Lower leg skin (tissue), 4 donors: ENCODE data around the gene CCDC136. TPM values are rescaled to one million over a fixed set of nuclear protein-coding genes. Genes with fewer than 3 reads are reported as not detected.

Experiments used
- DNase-seq, 2 donors: peaks; one replicate each; pipeline ENCODE4 v3.0.0-alpha.2; 2019; ENCODE audit warnings: low spot score in 2 of 2
- H3K4me3 ChIP-seq: fragments of 200-600 bp; sonication (generic); 2 replicates; pipeline ENCODE4 v1.5.1; 2017; ENCODE audit warnings: mild to moderate bottlenecking, low read depth; ENCODE audit not compliant: poor library complexity, severe bottlenecking
- CTCF ChIP-seq, 3 donors: fragments of 450-650 bp; IDR thresholded peaks; one replicate each; pipeline ENCODE4 v1.5.1; 2016; ENCODE audit warnings: antibody characterized with exemption in 3 of 3, mild to moderate bottlenecking in 3 of 3, moderate library complexity in 2 of 3
- POLR2A ChIP-seq, 2 donors: fragments of 450-650 bp; IDR thresholded peaks; one replicate each; pipeline ENCODE4 v1.6.1; 2016 to 2017; ENCODE audit warnings: antibody characterized with exemption in 2 of 2, mild to moderate bottlenecking in 1 of 2, moderate library complexity in 1 of 2
- WGBS, 2 donors: methylation state at CpG; one replicate each; pipeline ENCODE4 v1.1.5; 2018; 5-methylcytosine and 5-hydroxymethylcytosine counted together
- intact Hi-C: fragments of 100-400 bp; cut with DNase I; formaldehyde crosslinking; loops from one replicate; pipeline ENCODE4 v1.15.0; 2023; ENCODE audit warnings: low total_unique reads
- total RNA-seq, 4 donors: library from RNA; depleted of rRNA; stranded (reverse); fragments of >200 nt; gene quantifications; one replicate each; pipeline ENCODE4 v1.1.0, GENCODE V29; 2016

Gene CCDC136
- total RNA-seq, 4 donors from 2014 or later, result 1.4 to 2.3 (median 1.8) TPM; not detected in 1

- WGBS, 2 donors, result 83 to 92% methylated on average over 3 of the region's 3 CpGs
- H3K4me3 ChIP-seq, result no peak overlapping the region
- TF ChIP-seq CTCF (IDR thresholded peaks at IDR 0.05), result no peak
- no peak for TF ChIP-seq POLR2A (IDR thresholded peaks at IDR 0.05)
- DNase-seq, result no peak
- intact Hi-C loops, result no loop called here
Observed at GRCh38 chr7:128855559-128855958, 63.8 kb downstream of the CCDC136 start.

GRCh38 chr7:128856001-128856718 is 64.4 kb downstream of the CCDC136 start:
- no peak for TF ChIP-seq POLR2A (IDR thresholded peaks at IDR 0.05)
- TF ChIP-seq CTCF (IDR thresholded peaks at IDR 0.05), result no peak
- WGBS, 2 donors, result 90 to 93% methylated on average over 7 to 16 of the region's 17 CpGs
- no peak for DNase-seq
- H3K4me3 ChIP-seq, result no peak overlapping the region
- intact Hi-C loops, result no loop called here

GRCh38 chr7:128858380-128859231 is 66.8 kb downstream of the CCDC136 start:
- intact Hi-C loops, result no loop called here
- H3K4me3 ChIP-seq, result no peak overlapping the region
- TF ChIP-seq CTCF (IDR thresholded peaks at IDR 0.05), result no peak
- TF ChIP-seq POLR2A (IDR thresholded peaks at IDR 0.05), result no peak
- 66 to 75% methylated on average over 14 to 18 of the region's 18 CpGs for WGBS, 2 donors
- peak; percentile 37 to 91 for DNase-seq

GRCh38 chr7:128859232-128860157 is 67.7 kb downstream of the CCDC136 start:
- DNase-seq, result no peak
- intact Hi-C loops, result no loop called here

More at GRCh38 chr7:128859232-128860157, 67.7 kb downstream of the CCDC136 start:
- no peak overlapping the region for H3K4me3 ChIP-seq
- TF ChIP-seq POLR2A (IDR thresholded peaks at IDR 0.05) (no peak), CTCF (IDR thresholded peaks at IDR 0.05) (no peak)
- 52 to 54% methylated on average over 12 of the region's 12 CpGs for WGBS, 2 donors
